HFF-Myc (cell line): Measurements from ENCODE around the gene KCTD2.

Source experiments
- DNase-seq: peaks from one replicate; pipeline ENCODE4 v3.0.0-alpha.2; 2011; ENCODE audit warnings: low read depth; ENCODE audit errors: extremely low read depth
- H3K4me3 ChIP-seq: replicated peaks from 2 replicates; pipeline ENCODE4 v1.5.1; 2011; ENCODE audit warnings: low read depth, mild to moderate bottlenecking, control low read depth, low read length
- TF ChIP-seq, protein P1 (sequence below): IDR thresholded peaks from 2 replicates; pipeline ENCODE4 v1.5.1; 2012; ENCODE audit warnings: mild to moderate bottlenecking, low read depth, low read length, control low read depth; ENCODE audit errors: missing control alignments

Gene KCTD2

DNA sequence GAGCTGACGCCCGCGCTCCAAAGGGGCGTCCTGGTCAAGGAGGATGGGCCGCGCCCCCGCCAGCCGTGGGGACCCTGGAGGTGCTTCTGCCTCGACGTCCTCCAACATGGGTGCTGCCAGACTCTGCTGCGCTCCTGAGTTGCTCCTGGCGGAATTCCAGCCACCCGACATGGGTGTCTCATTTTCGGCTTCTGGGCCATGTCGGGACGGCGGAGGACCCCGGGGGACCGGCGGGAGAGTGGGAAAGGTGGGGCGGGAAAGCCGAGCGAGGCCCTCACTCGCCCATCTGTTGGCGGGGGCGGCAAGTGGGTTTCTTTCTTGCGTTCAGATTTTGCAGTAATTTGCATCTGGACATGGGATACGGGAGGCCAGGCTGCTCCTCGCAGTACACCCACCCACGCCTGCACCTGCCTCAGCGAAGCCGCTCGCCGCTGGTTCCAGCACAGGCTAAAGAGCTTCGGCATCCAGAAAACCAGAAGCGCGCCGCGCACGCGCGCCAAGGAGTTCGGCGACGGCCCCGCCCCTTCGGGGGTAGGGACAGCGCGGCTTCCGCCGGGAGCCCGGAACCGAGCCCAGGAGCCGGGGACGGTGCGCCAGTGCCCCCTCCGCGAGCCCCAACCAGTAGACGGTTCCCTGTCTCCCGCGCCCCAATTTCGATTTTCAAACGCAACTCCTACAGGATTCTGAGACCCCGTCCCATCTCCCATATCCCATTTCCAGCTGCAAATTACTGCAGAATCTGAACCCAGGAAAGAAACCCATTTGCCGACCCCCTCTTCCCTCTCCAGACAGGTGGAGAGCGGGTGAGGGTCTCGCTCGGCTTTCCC, 62.6 kb downstream of the KCTD2 start, which contains the start of gene ARMC7:
Gene ARMC7, plus strand, starts transcription at position 563 of the 827 bp plus-strand sequence. CDS start 320 bp downstream, outside the sequence.
- H3K4me3 ChIP-seq = peak within 1 kb of the TSS; percentile 69
- TF ChIP-seq, protein P1, sequence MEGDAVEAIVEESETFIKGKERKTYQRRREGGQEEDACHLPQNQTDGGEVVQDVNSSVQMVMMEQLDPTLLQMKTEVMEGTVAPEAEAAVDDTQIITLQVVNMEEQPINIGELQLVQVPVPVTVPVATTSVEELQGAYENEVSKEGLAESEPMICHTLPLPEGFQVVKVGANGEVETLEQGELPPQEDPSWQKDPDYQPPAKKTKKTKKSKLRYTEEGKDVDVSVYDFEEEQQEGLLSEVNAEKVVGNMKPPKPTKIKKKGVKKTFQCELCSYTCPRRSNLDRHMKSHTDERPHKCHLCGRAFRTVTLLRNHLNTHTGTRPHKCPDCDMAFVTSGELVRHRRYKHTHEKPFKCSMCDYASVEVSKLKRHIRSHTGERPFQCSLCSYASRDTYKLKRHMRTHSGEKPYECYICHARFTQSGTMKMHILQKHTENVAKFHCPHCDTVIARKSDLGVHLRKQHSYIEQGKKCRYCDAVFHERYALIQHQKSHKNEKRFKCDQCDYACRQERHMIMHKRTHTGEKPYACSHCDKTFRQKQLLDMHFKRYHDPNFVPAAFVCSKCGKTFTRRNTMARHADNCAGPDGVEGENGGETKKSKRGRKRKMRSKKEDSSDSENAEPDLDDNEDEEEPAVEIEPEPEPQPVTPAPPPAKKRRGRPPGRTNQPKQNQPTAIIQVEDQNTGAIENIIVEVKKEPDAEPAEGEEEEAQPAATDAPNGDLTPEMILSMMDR = no peak
- no peak for DNase-seq

DNA sequence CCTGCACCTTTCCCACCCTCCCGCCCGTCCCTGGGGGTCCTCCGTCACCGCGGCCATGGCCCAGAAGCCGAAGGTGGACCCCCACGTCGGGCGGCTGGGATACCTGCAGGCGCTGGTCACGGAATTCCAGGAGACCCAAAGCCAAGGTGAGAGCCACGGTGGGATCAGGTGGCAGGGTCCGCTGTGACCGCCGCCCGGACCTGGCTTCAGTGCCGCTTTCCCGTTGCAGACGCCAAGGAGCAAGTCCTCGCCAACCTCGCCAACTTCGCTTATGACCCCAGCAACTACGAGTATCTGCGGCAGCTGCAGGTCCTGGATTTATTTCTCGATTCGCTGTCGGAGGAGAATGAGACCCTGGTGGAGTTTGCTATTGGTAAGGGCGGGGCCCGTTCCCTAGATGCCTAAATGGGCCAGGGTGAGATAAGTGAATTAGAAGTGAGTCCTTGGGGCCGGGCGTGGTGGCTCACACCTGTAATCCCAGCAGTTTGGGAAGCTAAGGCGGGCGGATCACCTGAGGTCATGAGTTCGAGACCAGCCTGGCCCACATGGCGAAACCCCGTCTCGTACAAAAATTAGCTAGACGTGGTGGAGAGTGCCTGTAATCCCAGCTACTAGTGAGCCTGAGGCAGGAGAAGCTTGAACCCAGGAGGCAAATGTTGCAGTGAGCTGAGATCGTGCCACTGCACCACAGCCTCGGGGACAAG, 63.4 kb downstream of the KCTD2 start:
- no peak for DNase-seq
- H3K4me3 ChIP-seq = peak overlapping the region; percentile 69
- TF ChIP-seq, protein P1 = no peak

DNA sequence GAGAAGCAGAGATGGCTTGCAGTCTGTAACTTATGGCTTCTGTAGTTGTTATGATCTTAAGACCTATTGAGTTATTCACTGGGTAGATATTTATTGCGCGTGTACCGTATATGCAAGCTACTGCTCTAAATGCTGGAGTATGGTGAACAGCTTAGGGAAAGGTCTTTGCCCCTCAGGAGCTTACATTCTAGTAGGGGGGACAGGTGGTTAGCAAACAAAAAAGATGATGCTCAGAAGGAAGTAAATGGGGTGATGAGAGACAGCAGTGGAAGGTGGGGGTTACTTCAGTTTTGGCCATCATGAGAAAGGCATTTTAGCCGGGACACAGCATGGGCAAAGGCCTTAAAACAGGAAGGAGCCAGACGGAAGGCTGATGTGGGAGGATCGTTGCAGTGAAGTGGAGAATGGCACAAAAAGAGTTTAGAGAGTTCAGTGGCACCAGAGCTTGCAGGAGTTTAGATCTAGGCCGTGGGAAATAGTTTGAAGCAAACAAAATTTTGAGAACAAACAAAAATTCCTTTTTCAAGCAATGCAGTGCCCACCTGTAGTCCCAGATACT, 64.8 kb downstream of the KCTD2 start:
- DNase-seq = no peak
- TF ChIP-seq, protein P1 = no peak
- no peak overlapping the region for H3K4me3 ChIP-seq

DNA sequence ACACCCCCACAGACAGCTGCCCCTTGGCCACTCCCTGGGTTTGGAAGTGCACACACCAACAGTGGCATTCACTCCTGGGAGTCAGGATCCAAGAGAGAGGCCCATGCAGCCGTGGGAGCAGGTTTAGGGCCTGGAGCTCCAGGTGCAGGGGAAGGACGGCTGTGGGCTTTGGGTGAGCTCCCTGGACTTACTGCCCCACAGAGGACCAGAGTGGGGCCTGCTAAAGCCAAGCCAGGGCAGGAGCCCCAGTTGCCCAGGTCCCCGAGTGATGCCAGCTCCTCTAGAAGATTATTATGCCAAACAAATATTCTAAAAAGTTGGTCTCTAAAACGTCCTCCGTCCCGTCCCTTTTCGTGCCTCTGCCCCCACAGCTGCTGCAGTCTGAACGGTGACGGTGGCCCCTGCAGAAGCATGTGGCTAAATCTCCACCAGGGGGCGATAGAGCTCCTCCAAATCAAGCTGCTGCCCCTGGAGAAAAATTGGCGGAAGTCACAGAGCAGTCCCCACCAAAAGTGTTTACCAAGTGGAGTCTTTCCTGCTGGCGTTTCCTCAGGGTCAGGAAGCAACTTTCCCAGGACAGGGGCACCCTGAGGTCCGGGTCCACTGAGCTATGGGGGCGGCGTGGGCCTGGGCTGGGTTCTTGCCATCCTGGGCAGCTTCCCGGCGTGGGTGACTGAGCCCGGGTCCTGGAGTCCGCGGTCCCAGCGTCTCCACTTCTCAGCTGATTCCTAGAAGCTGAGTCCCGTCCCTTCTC, 67.0 kb downstream of the KCTD2 start:
- peak overlapping the region; percentile 42 for H3K4me3 ChIP-seq
- TF ChIP-seq, protein P1 = peak; percentile 97
- DNase-seq = peak; percentile 79

DNA sequence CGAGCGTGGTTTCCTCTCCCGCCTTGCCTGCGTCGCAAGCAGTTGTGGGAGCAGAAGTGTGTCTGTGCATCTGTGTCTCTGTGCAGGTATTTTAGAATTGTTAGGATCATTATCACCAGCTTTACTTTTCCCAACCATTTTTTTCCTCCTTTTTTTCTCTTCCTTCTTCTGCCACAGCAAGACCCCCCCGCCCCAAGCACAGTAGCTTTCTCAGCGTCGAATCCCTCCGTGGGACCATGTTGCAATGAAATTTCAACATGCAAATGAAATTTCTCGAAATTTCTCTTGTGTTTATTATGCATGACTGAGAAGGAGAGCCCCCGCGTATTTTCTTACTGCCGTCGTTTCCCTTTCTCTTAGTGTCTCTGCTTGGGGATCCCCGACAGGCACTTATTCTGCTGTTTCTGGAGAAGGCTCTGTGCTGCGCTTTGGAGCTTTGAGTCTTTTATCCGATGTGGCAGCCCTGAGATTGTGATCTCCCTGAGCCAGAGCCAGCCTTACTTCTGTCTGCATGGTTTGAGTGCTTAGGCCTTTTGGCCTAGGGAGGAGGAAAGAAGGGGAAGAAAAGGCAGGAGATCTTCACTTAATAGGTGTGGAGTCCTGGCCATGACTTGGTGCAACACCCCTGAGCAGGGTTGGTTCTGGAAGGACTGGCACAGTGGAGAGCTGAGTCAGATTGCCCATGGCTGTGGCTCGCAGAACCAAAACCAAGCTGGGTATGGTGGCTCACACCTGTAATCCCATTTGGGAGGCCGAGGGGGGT, 67.7 kb downstream of the KCTD2 start:
- DNase-seq = no peak
- TF ChIP-seq, protein P1 = no peak
- peak overlapping the region; percentile 42 for H3K4me3 ChIP-seq
